ENCODE measurements around the gene IL13RA1.

GRCh38 chrX:118825227-118825626 is 97.8 kb downstream of the IL13RA1 start:
- TF ChIP-seq CTCF (IDR thresholded peaks at IDR 0.05) = no peak
- no peak for TF ChIP-seq POLR2A (IDR thresholded peaks at IDR 0.05)

Data from body of pancreas (tissue), 4 donors.